Liver (tissue), 3 donors: ENCODE results near the gene GAL.

Experiments
- CTCF ChIP-seq: fragments of 150-350 bp; IDR thresholded peaks from 2 replicates; pipeline ENCODE4 v1.5.1; 2017; ENCODE audit warnings: improper control_type of control experiment, low read depth, low read length; ENCODE audit not compliant: missing input control
- GABPA ChIP-seq, 2 donors: IDR thresholded peaks in 1 of 2; conservative IDR thresholded peaks in 1 of 2; 2 replicates each; pipeline ENCODE4 v1.6.1; 2016; ENCODE audit warnings: antibody characterized with exemption in 2 of 2, mild to moderate bottlenecking in 1 of 2, moderate library complexity in 1 of 2
- RAD21 ChIP-seq, 2 donors: IDR thresholded peaks; 2 replicates each; pipeline ENCODE4 v1.6.1; 2016; ENCODE audit warnings: antibody characterized with exemption in 2 of 2, mild to moderate bottlenecking in 2 of 2
- REST ChIP-seq: IDR thresholded peaks from 2 replicates; pipeline ENCODE4 v1.6.1; 2016; ENCODE audit warnings: antibody characterized with exemption, mild to moderate bottlenecking
- SP1 ChIP-seq: IDR thresholded peaks from 2 replicates; pipeline ENCODE4 v1.6.1; 2018; ENCODE audit warnings: antibody characterized with exemption, mild to moderate bottlenecking
- ZBTB33 ChIP-seq: IDR thresholded peaks from 2 replicates; pipeline ENCODE4 v1.6.1; 2016; ENCODE audit warnings: antibody characterized with exemption
- donor health status: healthy.
- donor health status: healthy.

GRCh38 chr11:68714060-68714856, 29.9 kb downstream of the GAL start:
- TF ChIP-seq CTCF (no peak), ZBTB33 (no peak), SP1 (no peak), REST (no peak), GABPA (IDR thresholded peaks at IDR 0.05 in 1 of 2, conservative IDR thresholded peaks at IDR 0.05 in 1 of 2) (no peak), RAD21 (IDR thresholded peaks at IDR 0.05) (no peak)
